CD4-positive, alpha-beta T cell treated with Interleukin-4 for 1 hour (primary cell): ENCODE data around the gene COL1A2.
A peak's percentile ranks its signal among the peaks of the same experiment; 100 is the strongest.

ENCODE experiments used
- DNase-seq, 2 donors: peaks; one replicate each; pipeline ENCODE4 v3.0.0-alpha.2; 2020 to 2022

The COL1A2 gene

GRCh38 chr7:94439893-94440381 is 45.2 kb downstream of the COL1A2 start:
- no peak for DNase-seq

GRCh38 chr7:94440451-94441039 is 45.9 kb downstream of the COL1A2 start:
- no peak for DNase-seq

GRCh38 chr7:94441138-94441537 is 46.4 kb downstream of the COL1A2 start:
- DNase-seq, result no peak

- DNase-seq, result no peak
Measured at GRCh38 chr7:94442639-94443038, 47.9 kb downstream of the COL1A2 start.

GRCh38 chr7:94444813-94445212 is 50.1 kb downstream of the COL1A2 start:
- no peak for DNase-seq

- no peak for DNase-seq
Measured at GRCh38 chr7:94445696-94446194, 51.0 kb downstream of the COL1A2 start.

GRCh38 chr7:94446308-94446707 is 51.6 kb downstream of the COL1A2 start:
- no peak for DNase-seq

- peak in 1 of 2 donors; percentile 37 for DNase-seq
Measured at GRCh38 chr7:94449151-94449725, 54.5 kb downstream of the COL1A2 start.

GRCh38 chr7:94450044-94450697 is 55.5 kb downstream of the COL1A2 start:
- DNase-seq, result no peak

- no peak for DNase-seq
Measured at GRCh38 chr7:94451187-94451586, 56.5 kb downstream of the COL1A2 start.

GRCh38 chr7:94452239-94452638 is 57.5 kb downstream of the COL1A2 start:
- no peak for DNase-seq

- no peak for DNase-seq
Measured at GRCh38 chr7:94453898-94454297, 59.2 kb downstream of the COL1A2 start.

GRCh38 chr7:94458041-94458440 is 63.3 kb downstream of the COL1A2 start:
- DNase-seq, result no peak

- no peak for DNase-seq
Measured at GRCh38 chr7:94466516-94466915, 71.8 kb downstream of the COL1A2 start.

GRCh38 chr7:94471604-94472003 is 76.9 kb downstream of the COL1A2 start:
- no peak for DNase-seq

- DNase-seq, result no peak
Measured at GRCh38 chr7:94472608-94473007, 77.9 kb downstream of the COL1A2 start.

- no peak for DNase-seq
Measured at GRCh38 chr7:94476251-94476840, 81.7 kb downstream of the COL1A2 start.

- no peak for DNase-seq
Measured at GRCh38 chr7:94477878-94478277, 83.2 kb downstream of the COL1A2 start.

- DNase-seq, result no peak
Measured at GRCh38 chr7:94478648-94479214, 84.0 kb downstream of the COL1A2 start.
